Measurements from ENCODE around the gene CASZ1.

CASZ1 gene

GRCh38 chr1:10816743-10817369 lies 20.4 kb upstream of the CASZ1 start:
- Histone ChIP-seq H4K20me1 (ENCODE audit: low read depth, low read length) (no peaks in the 10 kb centered on the region), H3K9ac (ENCODE audit: low read length) (no peak overlapping the region), H3K27me3 (ENCODE audit: low read length) (no peaks in the 10 kb centered on the region), H2AFZ (ENCODE audit: low read depth, low read length, severe bottlenecking) (no peak overlapping the region), H3K4me2 (ENCODE audit: low read depth, low read length, poor library complexity, severe bottlenecking) (no peak overlapping the region), H3K79me2 (ENCODE audit: insufficient read depth, low read length) (no peaks in the 10 kb centered on the region), H3K9me3 (ENCODE audit: insufficient read depth, low read length) (no peaks in the 10 kb centered on the region), H3K27ac (ENCODE audit: low read depth, low read length) (no peak overlapping the region), H3K4me3 (ENCODE audit: insufficient read depth, low read length, poor library complexity, severe bottlenecking) (no peak overlapping the region), H3K36me3 (ENCODE audit: low read length) (no peaks in the 10 kb centered on the region), H3K9me2 (replicated peaks; ENCODE audit: insufficient read depth, low read length) (no peaks in the 10 kb centered on the region), H3F3A (ENCODE audit: insufficient read depth) (no peaks in the 10 kb centered on the region)
- TF ChIP-seq EZH2phosphoT487 (conservative IDR thresholded peaks at IDR 0.05; ENCODE audit: low read length): no peak
- TF ChIP-seq CTCF (IDR thresholded peaks at IDR 0.05; ENCODE audit: insufficient read depth, low read length, poor library complexity, severe bottlenecking): no peak

- Histone ChIP-seq H3K27me3 (ENCODE audit: low read length) (no peaks in the 10 kb centered on the region), H3K9me3 (ENCODE audit: insufficient read depth, low read length) (no peaks in the 10 kb centered on the region), H3K79me2 (ENCODE audit: insufficient read depth, low read length) (no peaks in the 10 kb centered on the region)
Measured at GRCh38 chr1:10816233-10816632, 19.8 kb upstream of the CASZ1 start.

GRCh38 chr1:10815858-10816195 lies 19.4 kb upstream of the CASZ1 start:
- TF ChIP-seq CTCF (IDR thresholded peaks at IDR 0.05; ENCODE audit: insufficient read depth, low read length, poor library complexity, severe bottlenecking): no peak
- TF ChIP-seq EZH2phosphoT487 (conservative IDR thresholded peaks at IDR 0.05; ENCODE audit: low read length): no peak
- no peaks in the 10 kb centered on the region for H3K27me3 ChIP-seq (ENCODE audit: low read length)
- H3K36me3 ChIP-seq (ENCODE audit: low read length): no peaks in the 10 kb centered on the region
- H3K9me3 ChIP-seq (ENCODE audit: insufficient read depth, low read length): no peaks in the 10 kb centered on the region
- no peaks in the 10 kb centered on the region for H3K9me2 ChIP-seq (replicated peaks; ENCODE audit: insufficient read depth, low read length)
- H3K4me2 ChIP-seq (ENCODE audit: low read depth, low read length, poor library complexity, severe bottlenecking): no peak overlapping the region
- no peak overlapping the region for H3K9ac ChIP-seq (ENCODE audit: low read length)
- H2AFZ ChIP-seq (ENCODE audit: low read depth, low read length, severe bottlenecking): no peak overlapping the region
- no peaks in the 10 kb centered on the region for H3K79me2 ChIP-seq (ENCODE audit: insufficient read depth, low read length)
- H4K20me1 ChIP-seq (ENCODE audit: low read depth, low read length): no peaks in the 10 kb centered on the region
- no peak overlapping the region for H3K4me3 ChIP-seq (ENCODE audit: insufficient read depth, low read length, poor library complexity, severe bottlenecking)
- no peak overlapping the region for H3K27ac ChIP-seq (ENCODE audit: low read depth, low read length)
- H3F3A ChIP-seq (ENCODE audit: insufficient read depth): no peaks in the 10 kb centered on the region

More at GRCh38 chr1:10816233-10816632, 19.8 kb upstream of the CASZ1 start:
- H4K20me1 ChIP-seq (ENCODE audit: low read depth, low read length): no peaks in the 10 kb centered on the region
- no peak overlapping the region for H3K4me2 ChIP-seq (ENCODE audit: low read depth, low read length, poor library complexity, severe bottlenecking)
- TF ChIP-seq CTCF (IDR thresholded peaks at IDR 0.05; ENCODE audit: insufficient read depth, low read length, poor library complexity, severe bottlenecking) (no peak), EZH2phosphoT487 (conservative IDR thresholded peaks at IDR 0.05; ENCODE audit: low read length) (no peak)
- no peaks in the 10 kb centered on the region for H3F3A ChIP-seq (ENCODE audit: insufficient read depth)
- H2AFZ ChIP-seq (ENCODE audit: low read depth, low read length, severe bottlenecking): no peak overlapping the region
- no peak overlapping the region for H3K4me3 ChIP-seq (ENCODE audit: insufficient read depth, low read length, poor library complexity, severe bottlenecking)
- no peaks in the 10 kb centered on the region for H3K9me2 ChIP-seq (replicated peaks; ENCODE audit: insufficient read depth, low read length)
- H3K27ac ChIP-seq (ENCODE audit: low read depth, low read length): no peak overlapping the region
- H3K36me3 ChIP-seq (ENCODE audit: low read length): no peaks in the 10 kb centered on the region
- H3K9ac ChIP-seq (ENCODE audit: low read length): no peak overlapping the region
